Mucosa of descending colon (tissue), 3 donors: ENCODE results near the gene CPA1. TPM values are rescaled to one million over a fixed set of nuclear protein-coding genes. Genes with fewer than 3 reads are reported as not detected.

Source experiments
- ATAC-seq: fragments of 200-7000 bp; cut with Tn5 transposase; one replicate; pipeline ENCODE4 v1.9.1; 2020; ENCODE audit warnings: mild to moderate bottlenecking, moderate library complexity
- DNase-seq, 3 donors: peaks; one replicate each; pipeline ENCODE4 v3.0.0-alpha.2; 2020
- H3K36me3 ChIP-seq: fragments of 200-600 bp; one replicate; pipeline ENCODE4 v1.8.0; 2021; ENCODE audit warnings: low read depth, mild to moderate bottlenecking
- H3K4me1 ChIP-seq: fragments of 200-600 bp; one replicate; pipeline ENCODE4 v1.8.0; 2021; ENCODE audit warnings: low read depth, mild to moderate bottlenecking
- H3K4me3 ChIP-seq: fragments of 200-600 bp; one replicate; pipeline ENCODE4 v1.8.0; 2021; ENCODE audit warnings: mild to moderate bottlenecking
- H3K9me3 ChIP-seq: fragments of 200-600 bp; one replicate; pipeline ENCODE4 v1.8.0; 2021; ENCODE audit warnings: mild to moderate bottlenecking
- intact Hi-C, 2 donors: fragments of 100-400 bp; cut with DNase I in 1 of 2; cut with micrococcal nuclease in 1 of 2; formaldehyde crosslinking; loops; one replicate each; pipeline versions ENCODE4 v1.11.0 to v1.11.1; 2022; cut with DNase I, micrococcal nuclease
- total RNA-seq, 3 donors: library from RNA; stranded (reverse); fragmentation: NEBNext Ultra II Directional in 2 of 3; extraction: Animal tissue kit (Norgen Biotek cat#: 25700) in 2 of 3; gene quantifications; one replicate each; pipeline versions ENCODE4 v1.2.1 to v1.2.4, GENCODE V29; 2021 to 2023
- TF ChIP-seq, protein P1 (sequence below): fragments of 200-600 bp; IDR thresholded peaks from one replicate; pipeline ENCODE4 v1.8.0; 2022; ENCODE audit warnings: antibody characterized with exemption, mild to moderate bottlenecking
- donor health status: DM: no; HTN: no; CAD: no; lungs with moderate emphysema.
- donor health status: DM: no; HTN: no; CAD: no.
- donor health status: DM: no; HTN: yes; CAD: no.

Gene CPA1
- total RNA-seq, 3 donors from 2014 or later = not detected

DNA sequence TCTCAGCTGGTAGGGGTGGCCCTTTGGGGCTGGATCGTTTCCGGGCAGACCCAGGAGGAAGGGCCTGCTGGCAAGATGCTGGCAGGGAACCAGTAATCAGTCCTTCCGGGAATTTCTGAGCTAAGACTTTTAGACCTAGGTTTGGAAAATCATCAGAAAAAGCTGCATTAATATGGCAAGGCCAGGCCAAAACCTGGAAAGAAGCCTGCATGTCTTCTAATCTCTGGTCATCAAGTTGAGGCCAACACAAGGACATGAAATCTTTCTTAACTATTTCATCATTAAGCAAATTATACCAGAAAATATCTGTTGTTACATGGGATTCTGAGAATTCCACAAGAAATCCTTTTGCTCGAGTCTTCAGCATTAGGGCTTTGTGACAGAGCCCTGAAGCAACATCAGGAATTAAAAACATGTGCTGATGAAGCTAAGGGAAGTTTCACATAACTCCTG lies 19.9 kb downstream of the CPA1 start:
- Histone ChIP-seq H3K4me1 (no peaks in the 10 kb centered on the region), H3K4me3 (no peak overlapping the region), H3K9me3 (no peaks in the 10 kb centered on the region), H3K36me3 (no peaks in the 10 kb centered on the region)
- no peak for ATAC-seq
- TF ChIP-seq, protein P1, sequence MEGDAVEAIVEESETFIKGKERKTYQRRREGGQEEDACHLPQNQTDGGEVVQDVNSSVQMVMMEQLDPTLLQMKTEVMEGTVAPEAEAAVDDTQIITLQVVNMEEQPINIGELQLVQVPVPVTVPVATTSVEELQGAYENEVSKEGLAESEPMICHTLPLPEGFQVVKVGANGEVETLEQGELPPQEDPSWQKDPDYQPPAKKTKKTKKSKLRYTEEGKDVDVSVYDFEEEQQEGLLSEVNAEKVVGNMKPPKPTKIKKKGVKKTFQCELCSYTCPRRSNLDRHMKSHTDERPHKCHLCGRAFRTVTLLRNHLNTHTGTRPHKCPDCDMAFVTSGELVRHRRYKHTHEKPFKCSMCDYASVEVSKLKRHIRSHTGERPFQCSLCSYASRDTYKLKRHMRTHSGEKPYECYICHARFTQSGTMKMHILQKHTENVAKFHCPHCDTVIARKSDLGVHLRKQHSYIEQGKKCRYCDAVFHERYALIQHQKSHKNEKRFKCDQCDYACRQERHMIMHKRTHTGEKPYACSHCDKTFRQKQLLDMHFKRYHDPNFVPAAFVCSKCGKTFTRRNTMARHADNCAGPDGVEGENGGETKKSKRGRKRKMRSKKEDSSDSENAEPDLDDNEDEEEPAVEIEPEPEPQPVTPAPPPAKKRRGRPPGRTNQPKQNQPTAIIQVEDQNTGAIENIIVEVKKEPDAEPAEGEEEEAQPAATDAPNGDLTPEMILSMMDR = no peak
- DNase-seq = no peak
- intact Hi-C loops = no loop called here

DNA sequence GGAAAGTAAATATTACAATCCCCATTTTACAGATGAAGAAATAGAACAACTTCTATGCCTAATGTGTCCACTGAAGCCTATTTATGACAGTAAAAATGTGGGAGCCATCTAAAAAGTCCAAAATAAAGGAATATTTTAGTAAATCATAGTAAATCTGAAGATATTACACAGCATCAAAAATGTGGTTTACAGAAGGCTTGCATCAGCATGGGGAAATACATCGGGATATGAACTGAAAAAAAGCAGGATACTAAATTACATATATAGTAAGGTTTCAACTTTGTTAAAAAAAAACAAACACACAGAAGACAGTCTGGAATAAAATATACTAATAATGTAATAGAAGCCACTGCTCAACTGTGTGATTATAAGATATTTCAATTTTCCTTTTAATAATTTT lies 20.8 kb downstream of the CPA1 start:
- Histone ChIP-seq H3K4me1 (no peaks in the 10 kb centered on the region), H3K4me3 (no peak overlapping the region), H3K36me3 (no peaks in the 10 kb centered on the region), H3K9me3 (no peaks in the 10 kb centered on the region)
- no peak for DNase-seq
- intact Hi-C loops = no loop called here
- ATAC-seq = no peak
- TF ChIP-seq, protein P1 = no peak

DNA sequence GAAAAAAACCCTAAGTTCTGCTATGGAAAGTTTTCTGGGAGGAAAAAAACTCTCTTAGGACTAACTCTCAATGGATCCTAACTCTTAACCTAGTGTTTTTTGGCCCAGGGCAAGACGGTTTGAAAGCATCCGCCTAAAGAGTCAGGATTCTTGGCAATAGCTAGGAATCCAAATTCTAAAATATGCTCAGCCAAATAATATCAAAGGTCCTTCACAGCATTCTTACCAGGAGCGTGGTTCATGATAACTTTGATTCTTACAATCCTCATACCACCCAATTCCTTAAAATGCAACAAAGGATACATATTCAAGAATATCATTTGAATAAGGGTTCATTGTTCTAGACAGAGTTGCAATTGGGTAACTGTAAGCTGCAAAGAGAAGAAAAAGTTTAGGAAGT lies 21.3 kb downstream of the CPA1 start:
- ATAC-seq = no peak
- TF ChIP-seq, protein P1 = no peak
- H3K4me1 ChIP-seq = no peaks in the 10 kb centered on the region
- intact Hi-C loops = no loop called here
- DNase-seq = no peak
- no peaks in the 10 kb centered on the region for H3K36me3 ChIP-seq
- H3K9me3 ChIP-seq = no peaks in the 10 kb centered on the region
- no peak overlapping the region for H3K4me3 ChIP-seq

DNA sequence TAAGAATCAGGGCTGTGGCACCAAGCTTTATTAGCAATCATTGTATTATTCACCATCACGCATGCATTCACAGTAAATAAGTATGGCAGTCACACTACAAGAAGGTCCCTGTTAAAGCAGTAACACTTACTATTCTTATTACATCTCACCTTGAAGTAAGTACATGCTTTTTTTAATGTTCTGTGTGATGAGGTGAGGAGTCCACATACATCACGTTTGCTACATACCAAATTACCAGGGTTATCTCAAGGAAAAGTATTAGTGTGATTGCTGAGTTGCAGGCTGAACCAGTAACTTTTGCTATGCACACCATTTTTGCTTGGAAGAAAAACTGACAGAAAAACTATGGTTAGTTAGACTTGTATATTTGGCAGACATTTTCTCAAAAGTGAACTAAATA lies 24.7 kb downstream of the CPA1 start:
- TF ChIP-seq, protein P1 = no peak
- Histone ChIP-seq H3K36me3 (no peaks in the 10 kb centered on the region), H3K9me3 (no peaks in the 10 kb centered on the region), H3K4me3 (no peak overlapping the region), H3K4me1 (no peaks in the 10 kb centered on the region)
- intact Hi-C loops = no loop called here
- no peak for DNase-seq
- no peak for ATAC-seq

DNA sequence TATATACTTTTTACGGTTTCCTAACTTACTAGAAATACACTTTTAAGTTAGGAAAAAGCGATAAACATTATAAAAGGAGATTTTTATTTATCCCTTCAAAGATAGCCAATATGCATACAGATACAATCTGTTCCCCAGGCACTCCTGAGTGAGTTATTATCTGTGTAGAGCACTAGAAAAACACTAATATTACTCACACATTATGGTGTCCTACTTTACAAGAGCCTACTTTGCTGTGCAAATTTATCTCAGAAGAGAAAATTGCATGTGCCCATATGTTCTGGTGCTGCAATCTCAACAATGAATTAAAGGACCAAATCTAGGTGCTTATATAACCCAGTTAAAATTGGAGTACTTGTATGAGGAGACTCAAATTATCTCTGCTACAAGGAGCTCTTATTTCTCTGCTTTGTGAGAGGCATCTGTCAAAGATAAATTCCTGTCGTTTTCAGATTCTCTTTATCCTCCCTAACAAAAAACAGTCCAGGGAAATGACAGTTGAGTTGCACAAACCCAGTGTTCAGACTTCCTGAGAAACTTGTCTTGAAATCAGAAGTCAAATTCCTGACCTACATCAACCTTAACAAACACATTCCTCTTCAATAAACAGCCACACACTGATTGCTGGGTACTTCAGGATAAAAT lies 28.9 kb downstream of the CPA1 start:
- intact Hi-C loops = no loop called here
- DNase-seq = no peak
- H3K4me1 ChIP-seq = no peaks in the 10 kb centered on the region
- H3K36me3 ChIP-seq = no peaks in the 10 kb centered on the region
- H3K9me3 ChIP-seq = no peaks in the 10 kb centered on the region
- H3K4me3 ChIP-seq = no peak overlapping the region
- ATAC-seq = no peak
- TF ChIP-seq, protein P1 = no peak

DNA sequence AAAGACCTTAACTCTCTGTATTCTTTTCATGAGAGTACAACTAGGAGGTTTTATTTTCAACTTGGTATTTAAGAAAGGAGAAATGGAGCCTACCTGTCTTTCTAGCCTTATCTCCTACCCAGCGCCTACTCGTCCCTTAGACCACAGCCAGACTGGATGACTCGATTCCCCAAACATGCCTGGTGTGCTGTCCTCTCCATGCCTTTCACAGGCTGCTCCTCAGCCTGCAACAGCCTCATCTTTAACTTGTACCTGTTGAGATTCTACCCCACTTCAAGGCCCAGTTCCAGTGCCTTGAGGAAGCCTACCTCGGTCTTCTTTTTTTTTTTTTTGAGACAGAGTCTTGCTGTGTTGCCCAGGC lies 29.4 kb downstream of the CPA1 start:
- intact Hi-C loops = no loop called here
- H3K9me3 ChIP-seq = no peaks in the 10 kb centered on the region
- ATAC-seq = no peak
- H3K4me1 ChIP-seq = no peaks in the 10 kb centered on the region
- no peak for DNase-seq
- H3K36me3 ChIP-seq = no peaks in the 10 kb centered on the region
- no peak overlapping the region for H3K4me3 ChIP-seq
- TF ChIP-seq, protein P1 = no peak
